Measurements from ENCODE around the gene CEP63. TPM values are rescaled to one million over a fixed set of nuclear protein-coding genes. Genes with fewer than 3 reads are reported as not detected.

Gene CEP63
- total and polyA plus RNA-seq, 3 experiments from 2014 or later, result 19.3 to 21.3 (median 21.1) TPM

- Histone ChIP-seq H3K4me1 (ENCODE audit: insufficient read depth, low read length) (no peaks in the 10 kb centered on the region), H3K27ac (ENCODE audit: low read depth, low read length) (no peak overlapping the region), H3K4me3 (ENCODE audit: low read length) (no peak overlapping the region), H3K27me3 (ENCODE audit: insufficient read depth, low read length, poor library complexity, severe bottlenecking) (no peaks in the 10 kb centered on the region), H3K9me3 (ENCODE audit: low read length) (peaks cover 24% of the 10 kb centered on the region), H3K36me3 (ENCODE audit: insufficient read depth, low read length) (peaks cover 4% of the 10 kb centered on the region)
- Mint-ChIP-seq H3K36me3 (peaks cover 30 to 59% (median 53%) of the 10 kb centered on the region in 3 donors), H3K4me3 (no peak overlapping the region), H3K27ac (no peak overlapping the region), H3K27me3 (no peaks in the 10 kb centered on the region), H3K9me3 (peaks cover 42 to 55% (median 47%) of the 10 kb centered on the region in 5 donors), H3K4me1 (peaks cover 8 to 9% (median 8%) of the 10 kb centered on the region in 3 donors)
- CTCF ChIA-PET, result no interaction called here
- POLR2A ChIA-PET, result no interaction called here
- no peak for DNase-seq
Observed at GRCh38 chr3:134525293-134525692, 39.4 kb downstream of the CEP63 start.

GRCh38 chr3:134526319-134526718, 40.5 kb downstream of the CEP63 start:
- Mint-ChIP-seq H3K27me3 (no peaks in the 10 kb centered on the region), H3K27ac (no peak overlapping the region), H3K9me3 (peaks cover 42 to 50% (median 47%) of the 10 kb centered on the region in 5 donors), H3K4me1 (peaks cover 8 to 9% (median 8%) of the 10 kb centered on the region in 3 donors), H3K36me3 (peaks cover 30 to 51% (median 49%) of the 10 kb centered on the region in 3 donors), H3K4me3 (no peak overlapping the region)
- peaks cover 24% of the 10 kb centered on the region for H3K9me3 ChIP-seq (ENCODE audit: low read length)
- no peak for DNase-seq
- H3K27ac ChIP-seq (ENCODE audit: low read depth, low read length), result no peak overlapping the region
- no peaks in the 10 kb centered on the region for H3K4me1 ChIP-seq (ENCODE audit: insufficient read depth, low read length)
- ChIA-PET CTCF (no interaction called here), POLR2A (no interaction called here)
- H3K4me3 ChIP-seq (ENCODE audit: low read length), result no peak overlapping the region
- H3K36me3 ChIP-seq (ENCODE audit: insufficient read depth, low read length), result peaks cover 4% of the 10 kb centered on the region
- H3K27me3 ChIP-seq (ENCODE audit: insufficient read depth, low read length, poor library complexity, severe bottlenecking), result no peaks in the 10 kb centered on the region

DNA sequence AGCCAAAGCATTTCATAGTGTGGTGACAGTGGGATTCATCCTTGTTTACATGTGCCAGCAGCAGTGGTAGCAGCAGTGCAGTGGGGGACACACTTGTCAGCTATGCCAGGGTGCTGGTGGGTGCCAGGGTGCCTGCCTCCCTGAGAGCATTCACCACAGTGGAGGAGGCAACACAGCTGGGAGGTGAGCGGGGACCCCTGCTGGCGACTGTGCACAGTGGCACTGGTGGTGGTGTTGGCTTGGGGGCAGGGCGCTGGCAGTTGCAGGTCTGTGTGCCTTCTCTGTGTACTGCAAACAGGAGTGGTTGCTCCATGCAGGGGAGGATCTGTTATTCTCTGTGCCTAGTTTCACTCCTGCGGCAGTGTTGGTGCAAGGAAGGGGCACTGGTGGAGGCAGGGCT, 41.2 kb downstream of the CEP63 start:
- Mint-ChIP-seq H3K9me3 (peaks cover 37 to 45% (median 43%) of the 10 kb centered on the region in 5 donors), H3K36me3 (peaks cover 26 to 48% (median 45%) of the 10 kb centered on the region in 3 donors), H3K4me1 (peaks cover 8 to 9% (median 8%) of the 10 kb centered on the region in 3 donors), H3K4me3 (no peak overlapping the region), H3K27me3 (no peaks in the 10 kb centered on the region), H3K27ac (no peak overlapping the region)
- DNase-seq, result no peak
- H3K27me3 ChIP-seq (ENCODE audit: insufficient read depth, low read length, poor library complexity, severe bottlenecking), result no peaks in the 10 kb centered on the region
- ChIA-PET POLR2A (no interaction called here), CTCF (no interaction called here)
- H3K4me3 ChIP-seq (ENCODE audit: low read length), result no peak overlapping the region
- H3K27ac ChIP-seq (ENCODE audit: low read depth, low read length), result no peak overlapping the region
- H3K36me3 ChIP-seq (ENCODE audit: insufficient read depth, low read length), result peaks cover 4% of the 10 kb centered on the region
- no peaks in the 10 kb centered on the region for H3K4me1 ChIP-seq (ENCODE audit: insufficient read depth, low read length)
- H3K9me3 ChIP-seq (ENCODE audit: low read length), result peaks cover 24% of the 10 kb centered on the region

DNA sequence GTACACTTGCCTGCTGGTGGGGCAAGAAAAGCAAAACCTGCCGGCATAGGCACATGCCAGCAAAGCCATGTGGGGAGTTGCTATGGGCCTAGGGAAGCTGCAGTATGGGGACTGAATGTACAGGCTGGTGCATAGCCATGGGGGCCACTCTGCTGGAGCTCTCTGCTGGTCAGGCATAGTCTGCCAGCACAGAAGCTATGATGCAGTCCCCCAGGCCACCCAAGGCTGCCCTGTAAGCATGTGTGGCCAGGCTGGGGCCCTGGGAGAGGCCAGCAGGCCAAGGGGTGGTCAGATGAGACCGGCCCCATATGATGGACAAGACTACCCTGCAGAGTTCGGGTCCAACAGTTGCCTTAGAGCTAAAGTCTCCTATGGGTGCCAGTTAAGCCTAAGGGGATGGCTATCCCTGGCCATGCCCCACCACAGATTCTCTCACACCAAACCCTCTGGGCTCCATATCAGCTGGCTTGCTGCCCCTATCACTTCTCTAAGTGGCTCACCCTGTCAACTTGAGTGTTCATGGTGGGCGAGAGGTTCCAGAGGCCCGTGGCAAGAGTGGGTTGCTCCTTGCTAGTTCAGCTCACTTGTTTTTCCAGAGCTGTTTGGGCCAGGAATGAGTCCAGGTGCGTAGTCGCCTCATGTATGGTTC, 41.8 kb downstream of the CEP63 start:
- DNase-seq, result no peak
- peaks cover 21% of the 10 kb centered on the region for H3K9me3 ChIP-seq (ENCODE audit: low read length)
- no peak overlapping the region for H3K4me3 Mint-ChIP-seq
- no peak overlapping the region for H3K27ac ChIP-seq (ENCODE audit: low read depth, low read length)
- POLR2A ChIA-PET, result no interaction called here
- peaks cover 26 to 46% (median 39%) of the 10 kb centered on the region in 3 donors for H3K36me3 Mint-ChIP-seq
- H3K4me1 Mint-ChIP-seq, result peaks cover 8 to 9% (median 8%) of the 10 kb centered on the region in 3 donors
- H3K27me3 ChIP-seq (ENCODE audit: insufficient read depth, low read length, poor library complexity, severe bottlenecking), result no peaks in the 10 kb centered on the region
- H3K36me3 ChIP-seq (ENCODE audit: insufficient read depth, low read length), result peaks cover 4% of the 10 kb centered on the region
- H3K4me3 ChIP-seq (ENCODE audit: low read length), result no peak overlapping the region
- H3K27ac Mint-ChIP-seq, result peak overlapping the region in 1 of 8 donors; percentile 70
- CTCF ChIA-PET, result interaction anchor here (0.8 kb wide), 1 partner anchor 10 kb away, joined by 4 read pairs; no protein-coding TSS in a partner anchor
- H3K27me3 Mint-ChIP-seq, result no peaks in the 10 kb centered on the region
- H3K4me1 ChIP-seq (ENCODE audit: insufficient read depth, low read length), result no peaks in the 10 kb centered on the region
- H3K9me3 Mint-ChIP-seq, result peaks cover 33 to 39% (median 38%) of the 10 kb centered on the region in 5 donors

DNA sequence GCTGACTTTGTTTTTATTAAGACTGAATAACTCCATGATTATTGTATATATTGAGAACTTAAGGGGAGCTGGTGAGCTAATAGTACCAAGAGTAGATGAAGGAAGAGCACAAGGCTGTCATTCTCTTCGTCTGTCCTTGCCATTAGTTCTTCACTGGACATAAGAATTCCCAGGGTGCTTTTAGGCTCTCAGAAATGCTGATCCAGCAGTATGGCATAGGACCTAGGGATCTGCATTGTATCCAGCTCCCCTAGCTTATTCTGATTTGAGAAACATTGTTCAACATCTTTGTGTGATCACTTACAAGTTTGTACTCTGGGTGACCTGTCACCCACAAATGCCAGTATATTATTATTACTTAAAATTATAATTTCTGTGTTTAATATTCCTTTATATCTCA, 47.6 kb downstream of the CEP63 start:
- Mint-ChIP-seq H3K4me1 (peaks cover 2 to 3% (median 3%) of the 10 kb centered on the region in 3 donors), H3K4me3 (no peak overlapping the region), H3K27ac (no peak overlapping the region), H3K36me3 (peaks cover 10 to 15% (median 14%) of the 10 kb centered on the region in 3 donors), H3K9me3 (no peaks in the 10 kb centered on the region), H3K27me3 (no peaks in the 10 kb centered on the region)
- H3K4me3 ChIP-seq (ENCODE audit: low read length), result no peak overlapping the region
- CTCF ChIA-PET, result no interaction called here
- H3K36me3 ChIP-seq (ENCODE audit: insufficient read depth, low read length), result peaks cover 14% of the 10 kb centered on the region
- no peaks in the 10 kb centered on the region for H3K27me3 ChIP-seq (ENCODE audit: insufficient read depth, low read length, poor library complexity, severe bottlenecking)
- DNase-seq, result no peak
- POLR2A ChIA-PET, result no interaction called here
- no peak overlapping the region for H3K27ac ChIP-seq (ENCODE audit: low read depth, low read length)
- no peaks in the 10 kb centered on the region for H3K9me3 ChIP-seq (ENCODE audit: low read length)
- no peaks in the 10 kb centered on the region for H3K4me1 ChIP-seq (ENCODE audit: insufficient read depth, low read length)

- peaks cover 10 to 23% (median 16%) of the 10 kb centered on the region in 3 donors for H3K36me3 Mint-ChIP-seq
- H3K9me3 ChIP-seq (ENCODE audit: low read length), result no peaks in the 10 kb centered on the region
- no peak overlapping the region for H3K4me3 ChIP-seq (ENCODE audit: low read length)
- no peaks in the 10 kb centered on the region for H3K9me3 Mint-ChIP-seq
- POLR2A ChIA-PET, result no interaction called here
- no peak for DNase-seq
- H3K27me3 ChIP-seq (ENCODE audit: insufficient read depth, low read length, poor library complexity, severe bottlenecking), result no peaks in the 10 kb centered on the region
- CTCF ChIA-PET, result interaction anchor here (0.7 kb wide), 1 partner anchor 258 kb away, joined by 3 read pairs; no protein-coding TSS in a partner anchor
- H3K4me3 Mint-ChIP-seq, result no peak overlapping the region
- H3K4me1 Mint-ChIP-seq, result no peaks in the 10 kb centered on the region
- no peak overlapping the region for H3K27ac ChIP-seq (ENCODE audit: low read depth, low read length)
- no peaks in the 10 kb centered on the region for H3K4me1 ChIP-seq (ENCODE audit: insufficient read depth, low read length)
- H3K27ac Mint-ChIP-seq, result no peak overlapping the region
- H3K36me3 ChIP-seq (ENCODE audit: insufficient read depth, low read length), result peaks cover 14% of the 10 kb centered on the region
- no peaks in the 10 kb centered on the region for H3K27me3 Mint-ChIP-seq
Observed at GRCh38 chr3:134535186-134535970, 49.5 kb downstream of the CEP63 start.

- Histone ChIP-seq H3K27ac (ENCODE audit: low read depth, low read length) (no peak overlapping the region), H3K4me3 (ENCODE audit: low read length) (no peak overlapping the region), H3K4me1 (ENCODE audit: insufficient read depth, low read length) (no peaks in the 10 kb centered on the region), H3K36me3 (ENCODE audit: insufficient read depth, low read length) (peaks cover 14% of the 10 kb centered on the region), H3K9me3 (ENCODE audit: low read length) (no peaks in the 10 kb centered on the region), H3K27me3 (ENCODE audit: insufficient read depth, low read length, poor library complexity, severe bottlenecking) (no peaks in the 10 kb centered on the region)
- H3K4me1 Mint-ChIP-seq, result no peaks in the 10 kb centered on the region
- no peak overlapping the region for H3K4me3 Mint-ChIP-seq
- H3K36me3 Mint-ChIP-seq, result peaks cover 13 to 24% (median 18%) of the 10 kb centered on the region in 3 donors
- ChIA-PET POLR2A (no interaction called here), CTCF (no interaction called here)
- no peaks in the 10 kb centered on the region for H3K9me3 Mint-ChIP-seq
- no peak for DNase-seq
- H3K27me3 Mint-ChIP-seq, result no peaks in the 10 kb centered on the region
- H3K27ac Mint-ChIP-seq, result no peak overlapping the region
Observed at GRCh38 chr3:134536781-134537180, 50.9 kb downstream of the CEP63 start.

GRCh38 chr3:134542287-134542958, 56.6 kb downstream of the CEP63 start:
- POLR2A ChIA-PET, result no interaction called here
- Mint-ChIP-seq H3K4me1 (peaks cover 0 to 5% (median 0%) of the 10 kb centered on the region in 3 donors), H3K27me3 (no peaks in the 10 kb centered on the region), H3K9me3 (no peaks in the 10 kb centered on the region), H3K4me3 (no peak overlapping the region), H3K27ac (peak overlapping the region in 1 of 8 donors; percentile 68), H3K36me3 (peaks cover 20 to 39% (median 25%) of the 10 kb centered on the region in 3 donors)
- Histone ChIP-seq H3K4me3 (ENCODE audit: low read length) (no peak overlapping the region), H3K9me3 (ENCODE audit: low read length) (no peaks in the 10 kb centered on the region), H3K36me3 (ENCODE audit: insufficient read depth, low read length) (peaks cover 3% of the 10 kb centered on the region), H3K27ac (ENCODE audit: low read depth, low read length) (no peak overlapping the region), H3K4me1 (ENCODE audit: insufficient read depth, low read length) (no peaks in the 10 kb centered on the region), H3K27me3 (ENCODE audit: insufficient read depth, low read length, poor library complexity, severe bottlenecking) (no peaks in the 10 kb centered on the region)
- CTCF ChIA-PET, result interaction anchor here (0.6 kb wide), 1 partner anchor 212 kb away, joined by 3 read pairs; no protein-coding TSS in a partner anchor
- no peak for DNase-seq
